HepG2 (cell line): ENCODE data around the gene RALY. TPM values are rescaled to one million over a fixed set of nuclear protein-coding genes. Genes with fewer than 3 reads are reported as not detected.

Source experiments
- ETS1 ChIP-seq: sonication (generic); formaldehyde crosslinking; IDR thresholded peaks from 2 replicates; pipeline ENCODE4 v1.4.0; 2020; ENCODE audit warnings: missing genetic modification reagents
- FUBP1 ChIP-seq: sonication (generic); formaldehyde crosslinking; IDR thresholded peaks from 2 replicates; pipeline ENCODE4 v1.5.1; 2020; ENCODE audit warnings: missing genetic modification reagents, mild to moderate bottlenecking, borderline replicate concordance
- KLF6 ChIP-seq: IDR thresholded peaks from 2 replicates; pipeline ENCODE4 v1.8.0; 2016; ENCODE audit warnings: missing biosample characterization, missing genetic modification reagents
- MED13 ChIP-seq: sonication (generic); formaldehyde crosslinking; IDR thresholded peaks from 2 replicates; pipeline ENCODE4 v1.5.0; 2020; ENCODE audit warnings: missing genetic modification reagents
- MNT ChIP-seq: fragments of 450-650 bp; IDR thresholded peaks from 2 replicates; pipeline ENCODE4 v1.6.1; 2016
- PAWR ChIP-seq: sonication (generic); formaldehyde crosslinking; IDR thresholded peaks from 2 replicates; pipeline ENCODE4 v1.4.0; 2020; ENCODE audit warnings: missing genetic modification reagents, mild to moderate bottlenecking, borderline replicate concordance
- PHF8 ChIP-seq: sonication (generic); formaldehyde crosslinking; IDR thresholded peaks from 2 replicates; pipeline ENCODE4 v1.5.0; 2020; ENCODE audit warnings: missing genetic modification reagents
- THAP9 ChIP-seq: sonication (generic); formaldehyde crosslinking; IDR thresholded peaks from 2 replicates; pipeline ENCODE4; 2020; ENCODE audit warnings: missing genetic modification reagents, mild to moderate bottlenecking, borderline replicate concordance
- TOE1 ChIP-seq: sonication (generic); formaldehyde crosslinking; IDR thresholded peaks from 2 replicates; pipeline ENCODE4 v1.4.0; 2020; ENCODE audit warnings: mild to moderate bottlenecking, missing genetic modification reagents
- ZFP62 ChIP-seq: sonication (generic); formaldehyde crosslinking; IDR thresholded peaks from 2 replicates; pipeline ENCODE4 v1.4.0; 2020; ENCODE audit warnings: missing genetic modification reagents
- ZHX2 ChIP-seq, 2 experiments: sonication (generic) in 1 of 2; formaldehyde crosslinking in 1 of 2; IDR thresholded peaks; 2 replicates each; pipeline versions ENCODE4 v1.6.1 to v1.9.0; 2014 to 2022; ENCODE audit warnings: antibody characterized with exemption in 1 of 2, borderline replicate concordance in 1 of 2, inconsistent platforms in 1 of 2, low read depth in 1 of 2, missing genetic modification reagents in 1 of 2
- polyA plus RNA-seq, 8 experiments: library from polyadenylated mRNA; depleted of rRNA in 3 of 8; stranded (reverse) in 7 of 8; unstranded in 1 of 8; fragments of >200 nt; fragmentation: Illumina TruSeq in 4 of 8; extraction: Trizol in 4 of 8; gene quantifications; 2 replicates each; pipeline versions ENCODE4 v1.2.1 to v1.2.3, GENCODE V29; 2011 to 2016; ENCODE audit warnings: low read depth in 4 of 8, missing spikeins in 1 of 8, mixed read lengths in 1 of 8; ENCODE audit not compliant: insufficient read depth in 1 of 8
- total RNA-seq, 5 experiments: library from RNA; depleted of rRNA; stranded (reverse); fragments of >200 nt; fragmentation: Illumina TruSeq; extraction: Trizol; gene quantifications; 2 replicates each; pipeline ENCODE4 v1.2.3, GENCODE V29; 2016; ENCODE audit warnings: low read depth in 1 of 5

Gene RALY
- total and polyA plus RNA-seq, 2 of the 13 experiments (the other 11 are each of a cell fraction or from before 2014, with no cell fraction given), result 178 to 186 TPM

- peak; percentile 85; the same call in 1 of the 2 replicates for TF ChIP-seq ETS1
- peak; percentile 49; the same call in 1 of the 2 replicates for TF ChIP-seq MED13
- TF ChIP-seq FUBP1 (CRISPR knock-in tag), result peak; percentile 85; the same call in 1 of the 2 replicates
- TF ChIP-seq ZHX2 (IDR thresholded peaks at IDR 0.05; ENCODE audit: low read depth), result no peak
- 0 out of 2 replicates have a peak, but pooled peaks have one; percentile 58 for TF ChIP-seq ZHX2 (CRISPR knock-in tag; IDR thresholded peaks at IDR 0.05; ENCODE audit: borderline replicate concordance)
- peak; percentile 33; the same call in 1 of the 2 replicates for TF ChIP-seq TOE1
- TF ChIP-seq MNT, result peak; percentile 65
- no peak for TF ChIP-seq THAP9 (CRISPR knock-in tag)
- peak; percentile 43 for TF ChIP-seq KLF6 (CRISPR knock-in tag)
- TF ChIP-seq PHF8 (CRISPR knock-in tag), result no peak; the same call in 1 of the 2 replicates
- no peak for TF ChIP-seq PAWR (CRISPR knock-in tag)
- TF ChIP-seq ZFP62 (CRISPR knock-in tag), result peak; percentile 12; the same call in 1 of the 2 replicates
Observed at GRCh38 chr20:33993576-33994221, at the start of gene RALY (continued).
